HG02759 (cell line): Measurements from ENCODE around the gene CYP27C1.
"Not testable (repeated sequence)": the region's sequence is repeated elsewhere in the genome, so short reads cannot be mapped to it uniquely, and the experiment has no call there.

Source experiments
- ATAC-seq: cut with Tn5 transposase; IDR thresholded peaks from one replicate; pipeline ENCODE4 v1.9.1; 2021; ENCODE audit warnings: mild to moderate bottlenecking, moderate library complexity; ENCODE audit not compliant: unreplicated experiment

CYP27C1 gene

GRCh38 chr2:127224135-127224534 lies 4.0 kb upstream of the CYP27C1 start:
- ATAC-seq = not testable (repeated sequence)

- ATAC-seq = no peak
These were observed 849 bp upstream of the CYP27C1 start for GRCh38 chr2:127220768-127221527.

DNA sequence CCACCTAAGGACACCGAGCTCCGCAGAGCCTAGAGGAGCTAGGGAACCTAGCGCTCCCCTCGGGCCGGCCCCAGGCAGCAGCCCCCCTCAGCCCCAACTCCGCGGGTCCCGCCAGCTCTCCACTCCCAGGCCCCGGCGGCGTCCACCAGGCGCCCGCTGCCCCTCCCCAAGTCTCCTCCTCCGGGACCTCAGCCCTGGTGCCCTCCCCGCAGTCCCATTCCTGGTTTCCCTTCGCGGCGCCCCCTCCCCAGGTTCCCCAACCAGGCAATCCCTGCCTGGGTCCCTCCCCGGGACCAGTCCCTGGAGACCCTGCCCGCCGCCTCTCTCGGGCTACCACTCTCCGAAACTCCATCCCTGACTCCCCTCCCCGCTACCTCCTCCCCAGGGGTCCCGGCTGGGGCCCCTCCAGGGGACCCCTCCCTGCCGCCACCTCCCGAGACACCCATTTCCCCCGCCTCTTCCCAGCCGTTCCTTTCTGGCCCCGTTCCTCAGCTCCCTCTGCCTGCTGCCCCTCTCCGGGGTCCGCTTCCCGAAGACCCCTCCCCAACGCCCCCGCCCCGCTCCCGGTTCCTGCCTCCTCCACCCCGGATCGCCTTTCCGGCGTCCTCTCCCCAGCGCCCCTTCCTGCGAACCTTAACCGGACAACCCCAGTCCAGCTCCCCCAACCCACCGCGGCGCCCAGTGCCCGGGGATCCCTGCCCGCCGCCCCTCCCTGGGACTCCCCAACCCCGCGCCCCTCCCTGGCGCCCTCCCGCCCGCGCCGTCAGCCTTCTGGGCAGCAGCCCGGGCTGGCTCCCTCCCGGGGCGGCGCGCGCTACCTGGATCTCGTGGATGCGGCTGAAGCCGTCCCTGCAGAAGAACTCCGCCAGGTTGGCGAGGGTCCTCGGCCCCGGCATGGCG lies 678 bp downstream of the CYP27C1 start:
- ATAC-seq = no peak

GRCh38 chr2:127218812-127219170 lies 1.3 kb downstream of the CYP27C1 start:
- ATAC-seq = no peak

DNA sequence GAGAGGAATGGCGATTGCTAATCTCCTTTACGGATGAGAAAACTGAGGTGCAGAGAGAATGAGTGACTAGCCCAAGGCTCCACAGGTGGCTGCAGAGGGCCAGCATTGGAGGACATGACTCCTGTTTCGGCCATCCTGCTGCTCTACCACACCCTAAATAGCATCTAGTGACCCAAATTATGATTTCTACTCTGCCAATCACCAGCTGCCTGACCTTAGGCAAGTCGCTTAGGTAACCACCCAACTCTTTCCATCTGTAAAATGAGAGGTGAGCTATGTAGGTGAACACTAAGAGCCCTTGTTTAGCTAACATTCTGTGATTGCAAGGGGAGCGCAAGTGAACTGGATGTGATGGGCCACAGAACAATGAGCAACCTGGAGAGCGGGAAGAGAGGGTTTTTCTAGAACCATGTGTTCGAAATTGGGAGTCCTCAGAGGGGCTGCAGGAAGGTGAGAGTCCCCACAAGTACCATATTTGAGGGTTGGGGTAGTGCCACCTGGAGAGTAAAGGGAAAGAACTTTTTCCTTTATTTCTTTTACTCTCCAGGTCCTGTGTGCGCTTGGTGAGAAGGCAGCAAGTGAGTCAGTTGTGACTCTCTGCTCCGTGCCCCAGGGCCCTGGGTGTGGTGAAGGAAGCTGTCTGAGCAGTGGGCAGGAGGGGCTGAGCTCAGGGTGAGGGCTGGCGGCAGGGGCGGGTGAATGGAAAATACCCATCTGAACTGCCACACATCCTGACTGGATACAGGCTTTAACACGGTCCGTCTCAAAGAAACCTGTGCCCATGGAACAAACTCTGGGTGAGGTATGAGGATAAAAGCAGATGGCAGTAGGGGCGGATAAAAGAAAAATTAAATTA lies 2.4 kb downstream of the CYP27C1 start:
- no peak for ATAC-seq

DNA sequence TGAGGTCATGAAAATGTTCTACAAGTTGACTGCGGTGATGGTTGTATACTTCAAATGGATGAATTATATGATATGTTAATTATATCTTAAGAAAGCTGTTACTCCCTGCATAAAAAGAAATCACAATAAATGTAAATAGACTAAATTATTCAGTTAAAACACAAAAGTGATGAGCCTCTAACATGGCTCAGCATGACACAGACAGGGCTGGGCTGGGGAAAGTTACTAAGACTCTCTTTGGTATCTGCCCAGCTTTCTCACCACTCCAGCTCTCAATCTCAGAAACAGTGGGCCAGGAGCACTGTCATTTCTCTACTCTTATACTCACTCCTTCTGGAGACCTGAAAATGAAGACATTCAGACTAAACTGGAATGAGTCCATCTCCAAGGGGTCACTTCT lies 3.5 kb downstream of the CYP27C1 start:
- ATAC-seq = no peak

- ATAC-seq = no peak
These were observed 4.0 kb downstream of the CYP27C1 start for GRCh38 chr2:127216095-127216494.

GRCh38 chr2:127214201-127214600 lies 5.9 kb downstream of the CYP27C1 start:
- ATAC-seq = not testable (repeated sequence)

GRCh38 chr2:127208313-127208712 lies 11.8 kb downstream of the CYP27C1 start:
- no peak for ATAC-seq

DNA sequence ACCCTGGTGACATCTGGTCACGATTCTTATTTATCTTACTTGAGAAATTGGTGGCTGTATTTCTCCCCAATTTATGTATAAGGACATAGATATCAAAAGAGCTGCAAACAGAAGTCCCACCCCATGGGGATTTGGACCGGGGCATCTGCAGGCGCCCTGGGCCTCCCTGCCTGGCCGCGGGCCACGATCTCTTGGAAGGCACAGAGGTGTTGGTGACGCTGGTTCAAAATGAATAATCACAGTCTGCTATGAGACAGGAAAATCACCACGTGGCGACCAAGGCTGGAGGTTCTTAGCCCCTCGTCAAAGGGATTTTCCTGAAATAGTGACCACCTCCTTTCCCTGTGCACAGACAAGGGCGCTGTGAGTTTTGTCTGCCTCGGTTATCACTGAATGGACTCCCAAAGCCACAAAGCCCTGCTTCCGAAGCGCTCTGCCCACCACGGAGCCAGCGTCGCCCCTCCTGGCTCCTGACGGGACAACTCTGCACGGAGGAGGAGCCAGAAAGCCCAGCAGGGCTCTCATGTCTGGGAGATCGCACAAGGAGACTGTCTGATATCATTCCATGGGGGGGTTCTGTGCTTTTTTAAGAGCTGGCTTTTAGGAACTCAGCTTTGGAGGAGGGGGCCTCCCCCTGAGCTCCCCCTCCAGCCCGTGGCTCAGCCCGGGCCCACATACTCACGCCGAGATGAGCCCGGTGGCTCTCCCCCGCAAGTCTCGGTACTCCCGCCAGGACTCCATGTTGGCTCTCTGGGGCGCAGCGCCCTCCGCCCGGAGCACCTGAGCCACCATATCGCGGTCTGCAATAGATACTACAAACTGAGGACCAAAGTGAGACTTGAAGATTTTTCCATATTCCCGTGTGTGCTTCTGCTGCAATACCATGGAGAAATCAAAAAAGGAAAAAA lies 14.6 kb downstream of the CYP27C1 start:
- ATAC-seq = no peak

DNA sequence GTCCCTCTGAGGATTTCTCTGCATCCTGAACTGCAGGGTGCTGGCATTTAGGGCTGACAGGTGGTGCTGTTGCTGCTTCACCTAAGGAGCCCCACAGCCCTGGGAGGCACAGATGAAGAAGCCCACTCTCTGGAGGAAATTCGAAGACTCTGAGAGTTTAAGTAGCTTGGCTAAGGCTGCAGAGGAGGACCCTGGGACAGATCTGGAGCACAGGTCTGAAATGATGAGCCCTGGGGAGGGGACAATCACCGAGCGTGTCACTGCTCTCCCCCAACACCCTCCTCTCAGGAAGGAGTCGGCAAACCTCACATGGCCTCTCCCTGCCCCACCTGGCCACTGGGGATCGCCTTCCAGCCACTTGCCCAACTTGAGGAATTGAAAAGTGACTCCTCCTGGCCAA lies 18.6 kb downstream of the CYP27C1 start:
- no peak for ATAC-seq

DNA sequence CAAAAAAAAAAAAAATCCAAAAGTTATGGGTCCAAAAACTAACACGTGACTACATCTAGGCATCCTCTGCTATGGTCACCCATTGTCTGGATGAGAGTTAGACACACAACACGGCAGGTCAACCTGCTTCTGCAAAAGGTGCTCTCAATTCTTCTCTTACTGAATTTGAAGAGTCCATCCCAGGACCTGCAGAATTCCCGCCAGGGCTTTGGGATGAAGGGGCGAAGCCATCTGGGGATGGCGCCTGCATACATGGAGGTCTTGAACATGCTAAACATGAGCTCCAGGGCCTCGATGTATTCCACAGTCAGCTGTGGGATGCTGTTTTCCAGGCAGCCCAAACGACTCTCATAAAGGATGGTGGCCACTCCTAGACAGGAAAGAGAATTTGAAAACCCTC lies 19.1 kb downstream of the CYP27C1 start:
- ATAC-seq = no peak

GRCh38 chr2:127199223-127199622 lies 20.9 kb downstream of the CYP27C1 start:
- ATAC-seq = no peak

DNA sequence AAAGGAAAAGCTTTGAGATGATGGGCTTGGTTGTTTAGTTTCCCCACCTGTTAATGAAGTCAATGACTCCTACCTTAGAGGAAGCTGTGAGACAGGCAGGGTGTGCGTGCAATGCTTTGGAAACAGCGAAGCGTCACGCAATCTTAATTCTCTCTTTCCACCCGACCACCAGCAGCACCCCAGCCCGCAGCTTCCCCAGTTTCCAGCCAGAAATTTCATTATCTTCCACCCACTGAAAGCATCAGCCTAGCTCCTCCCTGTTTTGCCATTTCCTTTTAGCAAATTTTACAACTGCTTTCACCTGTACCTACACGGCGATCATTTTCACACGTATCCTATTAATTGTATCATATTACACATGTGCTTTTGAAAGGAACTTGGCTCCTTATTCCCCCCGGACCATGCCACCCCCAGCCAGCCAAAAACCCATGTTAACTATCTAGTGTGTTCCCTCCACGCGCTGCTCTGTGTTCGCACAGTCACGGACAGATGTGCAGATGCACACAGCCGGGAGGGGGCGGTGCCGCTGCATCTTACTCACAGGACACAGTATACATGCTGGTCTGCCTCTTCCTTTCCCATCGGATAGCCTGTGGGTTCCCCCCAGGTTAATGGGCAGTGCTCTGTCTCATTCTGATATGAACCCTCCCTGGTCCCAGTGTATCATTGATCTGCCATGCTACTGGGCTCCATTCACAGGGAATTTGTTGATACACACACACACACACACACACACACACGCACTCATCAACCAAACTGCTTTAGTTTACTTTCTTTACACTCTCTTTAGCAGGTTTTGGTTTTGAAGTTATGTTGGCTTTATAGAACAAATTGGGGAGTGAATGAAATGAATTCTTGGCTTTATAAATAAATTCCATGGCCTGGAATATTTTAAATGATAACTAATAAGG lies 22.4 kb downstream of the CYP27C1 start:
- ATAC-seq = peak; percentile 95

- no peak for ATAC-seq
These were observed 23.1 kb downstream of the CYP27C1 start for GRCh38 chr2:127196998-127197397.

GRCh38 chr2:127196549-127196948 lies 23.6 kb downstream of the CYP27C1 start:
- no peak for ATAC-seq

- ATAC-seq = no peak
These were observed 24.7 kb downstream of the CYP27C1 start for GRCh38 chr2:127195140-127196074.

DNA sequence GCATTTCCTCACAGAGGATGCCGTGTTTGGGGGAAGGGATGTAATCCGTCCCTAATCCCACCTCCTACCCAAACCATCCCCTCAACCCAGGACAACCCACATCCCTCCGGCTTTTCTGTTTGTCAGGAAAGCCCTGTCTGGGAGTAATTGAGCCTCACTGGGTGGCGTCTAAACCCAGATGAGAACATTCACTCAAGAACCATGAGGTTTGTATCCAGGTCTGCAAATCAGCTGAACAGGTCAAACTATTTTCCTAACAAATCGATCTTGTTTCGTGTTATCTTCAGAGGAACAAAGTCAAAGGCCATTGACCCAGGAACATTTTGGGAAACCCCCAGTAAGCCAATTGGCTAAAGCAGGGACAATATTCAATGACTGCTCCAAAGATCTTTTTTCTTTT lies 25.7 kb downstream of the CYP27C1 start:
- ATAC-seq = no peak
